Mesenteric fat pad (tissue), 1 donor: ENCODE results near the gene KCTD15. TPM values are rescaled to one million over a fixed set of nuclear protein-coding genes. Genes with fewer than 3 reads are reported as not detected.

ENCODE experiments used
- DNase-seq: peaks from one replicate; pipeline ENCODE4 v3.0.0-alpha.2; 2020; ENCODE audit warnings: low spot score
- total RNA-seq: library from RNA; stranded (reverse); fragmentation: NEBNext Ultra II Directional; extraction: Animal tissue kit (Norgen Biotek cat#: 25700); gene quantifications from one replicate; pipeline ENCODE4 v1.2.1, GENCODE V29; 2021
- donor health status: DM: yes; HTN: yes; CAD: no.

KCTD15 gene
- total RNA-seq, 1 donor from 2014 or later, result 18.4 TPM

DNA sequence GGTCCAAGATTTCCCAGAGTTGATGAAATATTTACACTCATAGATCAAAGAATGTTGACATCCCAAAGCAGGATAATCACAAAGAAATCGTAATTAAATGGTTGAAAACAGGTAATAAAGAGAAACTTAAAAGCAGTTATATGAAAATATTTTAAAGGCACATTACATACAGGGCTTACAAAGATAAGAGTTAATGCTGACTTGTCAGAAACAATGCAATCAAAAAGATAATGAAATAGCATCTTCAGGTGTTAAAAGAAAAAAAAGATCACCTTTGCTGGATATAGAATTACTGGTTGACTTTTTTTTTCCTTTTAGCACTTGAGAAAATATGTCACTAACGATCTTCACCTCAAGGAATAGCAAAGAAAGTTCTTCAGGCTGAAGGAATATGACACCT, 48.8 kb downstream of the KCTD15 start:
- no peak for DNase-seq

DNA sequence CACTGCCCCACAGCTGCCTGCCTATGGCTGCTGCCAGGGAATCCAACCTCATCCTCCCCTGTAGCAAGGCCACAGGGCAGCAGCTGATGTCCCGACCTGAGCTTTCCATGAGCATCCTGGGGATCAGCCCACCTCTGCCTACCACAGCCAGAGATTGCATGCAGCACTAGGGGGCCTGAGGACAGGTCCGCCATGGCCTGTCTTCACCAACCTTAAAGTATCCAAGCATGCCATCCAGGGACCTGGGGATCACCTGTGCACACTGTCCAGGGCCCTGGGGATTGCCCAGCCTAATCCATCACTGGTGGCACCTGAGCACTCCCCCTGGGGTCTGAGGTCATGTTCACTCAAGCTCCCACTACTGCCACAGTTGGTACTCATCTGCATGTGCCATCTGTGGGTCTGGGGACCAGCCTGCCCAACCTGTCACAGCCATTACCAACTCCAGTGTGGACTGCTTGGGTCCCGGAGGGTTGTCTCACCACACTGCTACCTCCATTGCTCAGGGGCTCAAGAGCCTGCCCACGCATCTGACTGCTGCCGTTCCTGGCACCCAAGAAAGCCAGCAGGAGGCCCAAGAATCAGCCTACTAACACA, 53.0 kb downstream of the KCTD15 start:
- DNase-seq, result peak; percentile 76

DNA sequence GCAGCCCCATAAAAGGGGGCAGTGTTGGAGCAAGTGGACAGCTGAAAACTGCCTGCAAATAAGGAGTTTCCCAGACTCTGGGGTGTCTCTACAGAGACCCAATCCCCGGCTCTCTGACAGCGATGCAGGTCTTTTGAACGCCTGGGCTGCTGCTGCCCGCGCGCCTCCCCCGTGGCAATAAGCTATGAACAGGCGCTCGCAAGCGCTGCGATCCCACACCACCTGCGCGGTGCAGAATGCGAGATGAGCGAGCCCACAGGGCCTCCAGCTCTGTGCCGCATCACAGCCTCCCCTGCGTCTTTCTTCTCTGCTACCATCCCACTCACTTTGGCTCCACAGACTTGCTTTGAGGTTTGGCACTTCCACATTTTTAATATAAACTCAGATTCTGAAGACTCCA, 62.3 kb downstream of the KCTD15 start:
- peak; percentile 33 for DNase-seq

DNA sequence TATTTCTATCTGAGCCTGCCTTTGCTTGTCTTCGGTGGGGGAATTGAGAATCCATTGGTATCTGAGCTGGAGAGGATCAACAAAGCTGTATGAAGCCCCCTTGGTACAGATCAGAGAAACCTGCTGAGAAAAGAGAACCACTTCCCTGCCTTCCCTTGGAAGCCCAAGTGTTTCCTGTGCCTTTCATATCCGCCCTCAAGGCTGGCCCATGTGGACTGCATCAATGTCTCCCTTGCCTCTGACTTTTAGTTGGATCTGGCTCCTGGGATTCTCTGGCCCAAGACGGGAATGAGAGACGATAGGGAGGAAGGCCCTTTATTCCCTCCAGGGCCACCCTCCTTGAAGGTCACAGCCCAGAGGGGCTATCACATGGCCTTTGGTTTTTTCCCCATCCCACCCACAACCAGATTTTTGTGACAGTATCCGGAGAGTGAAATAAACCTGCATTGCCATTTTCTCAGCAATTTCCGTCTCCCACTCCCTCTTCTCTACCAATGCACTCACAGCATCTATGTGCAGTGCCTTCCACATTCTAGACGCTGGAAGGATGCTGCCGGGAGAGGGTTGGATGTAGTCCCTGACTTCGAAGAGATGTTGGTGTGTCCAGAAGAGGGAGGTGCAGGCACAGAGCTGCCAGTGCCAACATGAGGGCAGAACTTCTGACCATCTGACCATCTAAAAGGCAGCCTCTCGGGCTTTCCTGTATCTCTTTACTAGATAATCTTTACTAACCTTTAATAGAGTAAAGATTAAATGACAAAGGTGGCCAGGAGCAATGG, 63.8 kb downstream of the KCTD15 start:
- DNase-seq, result peak; percentile 81

DNA sequence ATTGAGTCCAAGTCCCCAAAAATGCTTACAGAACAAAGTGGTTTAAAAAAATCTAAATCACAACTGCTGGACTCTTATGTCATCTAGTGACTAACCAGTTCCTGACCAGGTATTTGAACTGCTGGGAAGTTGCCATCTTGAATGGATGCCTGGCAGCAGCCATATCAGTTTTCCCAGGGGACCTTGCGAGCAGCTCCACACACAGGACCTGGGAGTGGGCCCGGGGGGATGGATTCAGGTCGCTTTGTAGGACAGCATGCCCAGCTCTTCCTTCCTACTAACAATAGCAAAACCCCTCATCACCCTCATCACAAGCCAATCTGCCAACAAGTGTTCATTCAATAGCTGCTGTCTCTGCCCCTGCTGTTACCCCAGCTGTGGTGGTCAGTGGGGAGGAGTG, 65.3 kb downstream of the KCTD15 start:
- DNase-seq, result no peak

DNA sequence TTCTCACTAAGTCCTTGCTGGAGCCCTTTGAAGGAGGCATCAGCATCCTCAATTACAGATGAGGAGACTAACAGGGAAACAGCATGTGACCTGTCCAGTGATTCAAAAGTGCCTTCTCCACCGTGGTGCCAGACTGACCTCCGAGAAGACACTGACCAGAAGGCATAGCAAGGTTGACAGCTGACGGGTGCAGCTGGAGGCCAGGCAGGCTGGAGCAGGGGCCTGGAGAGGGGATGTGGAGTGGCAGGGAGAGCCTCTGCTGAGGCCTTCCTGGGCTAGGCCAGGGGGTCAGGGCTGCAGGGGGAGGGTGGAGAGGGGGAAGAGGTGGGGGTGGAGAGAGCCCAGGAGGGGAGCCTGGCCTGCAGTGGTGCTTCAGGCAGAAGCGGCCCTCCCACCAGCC, 66.3 kb downstream of the KCTD15 start:
- DNase-seq, result peak; percentile 78

DNA sequence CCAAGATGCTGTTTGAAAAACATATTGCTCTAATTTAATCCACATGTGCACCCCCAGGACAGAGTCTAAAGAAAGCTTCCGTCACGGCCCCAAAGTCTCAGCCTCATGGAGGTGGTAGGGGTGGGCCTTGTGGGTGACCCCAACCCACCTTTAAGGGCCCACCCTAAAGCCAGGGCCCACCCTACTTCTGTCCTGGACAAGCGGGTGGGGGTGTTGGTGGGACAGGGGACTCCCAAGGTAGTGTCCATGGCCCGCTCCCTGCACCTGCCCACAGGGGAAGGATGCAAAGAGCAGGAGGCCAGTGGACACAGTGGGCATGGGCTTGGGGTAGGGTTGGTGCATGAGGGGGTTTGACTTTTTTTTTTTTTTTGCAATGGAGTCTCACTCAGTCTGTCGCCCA, 66.8 kb downstream of the KCTD15 start:
- DNase-seq, result peak; percentile 67

DNA sequence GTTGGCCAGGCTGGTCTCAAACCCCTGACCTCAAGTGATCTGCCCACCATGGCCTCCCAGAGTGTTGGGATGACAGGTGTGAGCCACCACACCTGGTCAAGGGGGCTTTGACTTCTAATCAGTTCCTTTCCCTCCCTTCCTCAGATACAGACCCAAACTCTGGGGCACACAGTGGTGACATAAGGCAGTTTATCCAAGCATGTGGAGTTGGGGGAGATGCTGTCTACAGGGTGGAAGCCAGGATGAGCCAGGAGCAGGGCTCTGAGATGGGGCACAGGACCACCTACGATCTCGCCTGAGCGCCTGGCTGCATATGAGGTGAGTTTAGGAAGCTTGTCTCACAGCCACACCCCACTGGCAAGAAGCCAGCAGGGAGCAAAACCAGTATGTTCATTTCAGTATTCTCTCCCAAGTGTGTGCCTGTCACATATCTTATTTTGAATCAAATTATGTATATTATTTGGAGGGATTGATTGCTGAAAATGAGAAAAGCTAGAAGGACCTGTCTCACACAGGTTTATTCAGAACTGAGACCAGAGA, 67.7 kb downstream of the KCTD15 start:
- DNase-seq, result peak; percentile 74

DNA sequence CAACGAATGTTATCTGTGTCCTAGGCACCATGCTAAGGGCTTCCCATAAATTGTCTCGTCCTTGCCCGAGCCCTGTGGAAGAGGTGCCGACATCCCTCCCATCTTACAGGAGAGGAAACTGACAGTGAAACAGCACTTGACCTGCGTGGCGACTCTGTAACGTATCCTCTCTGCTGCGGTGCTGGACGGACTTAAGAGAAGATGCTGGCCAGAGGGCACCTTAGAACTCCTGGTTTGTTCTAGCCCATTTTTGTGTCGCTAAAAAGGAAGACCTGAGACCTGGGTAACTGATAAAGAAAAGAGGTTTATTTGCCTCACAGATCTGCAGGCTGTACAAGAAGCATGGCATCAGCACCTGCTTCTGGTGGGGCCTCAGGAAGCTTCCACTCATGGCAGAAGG, 68.6 kb downstream of the KCTD15 start:
- DNase-seq, result peak; percentile 30

Other genes starting within 250 kb of the KCTD15 start
- gene CHST8, start 174.9 kb upstream of the KCTD15 start, total RNA-seq, result 1.4 TPM